ENCODE results near the gene ZNF230.

The ZNF230 gene

GRCh38 chr19:44050740-44051649 is 48.2 kb downstream of the ZNF230 start:
- no peak for DNase-seq
- no peak overlapping the region for H3K9ac ChIP-seq (ENCODE audit: low read length)
- H3K4me3 ChIP-seq (ENCODE audit: low read length) = peak overlapping the region; percentile 47; the same call in 1 of the 2 replicates

GRCh38 chr19:44051650-44052402 is 49.1 kb downstream of the ZNF230 start, which contains the start of gene ZNF223:
Gene ZNF223, plus strand, starts transcription at chr19:44052036. Its CDS starts 3,141 bp downstream, at chr19:44055177.
- H3K27me3 ChIP-seq (replicated peaks; ENCODE audit: insufficient read depth, low read length) = no peaks in the 10 kb centered on the region
- H2AFZ ChIP-seq (ENCODE audit: low read length) = peak within 1 kb of the TSS; percentile 51
- no peaks in the 10 kb centered on the region for H3K9me2 ChIP-seq (replicated peaks; ENCODE audit: insufficient read depth, low read length)
- no peaks in the 10 kb centered on the region for H3K9me3 ChIP-seq (replicated peaks; ENCODE audit: insufficient read depth, low read length)
- DNase-seq = no peak
- H3K4me2 ChIP-seq (ENCODE audit: low read depth, low read length) = peak within 1 kb of the TSS; percentile 36; the same call in 1 of the 2 replicates
- no peaks in the 10 kb centered on the region for H3K4me1 ChIP-seq (ENCODE audit: low read length)
- no peak within 1 kb of the TSS for H3K27ac ChIP-seq (ENCODE audit: low read length)
- H3F3A ChIP-seq (ENCODE audit: insufficient read depth, low read length) = no peaks in the 10 kb centered on the region
- no peaks in the 10 kb centered on the region for H4K20me1 ChIP-seq (ENCODE audit: insufficient read depth, low read length)
- H3K9ac ChIP-seq (ENCODE audit: low read length) = no peak within 1 kb of the TSS
- H3K4me3 ChIP-seq (ENCODE audit: low read length) = peak within 1 kb of the TSS; percentile 47
- H3K36me3 ChIP-seq (replicated peaks; ENCODE audit: insufficient read depth, low read length) = no peaks in the 10 kb centered on the region
- H3K79me2 ChIP-seq (ENCODE audit: low read length) = no peaks in the 10 kb centered on the region
- TF ChIP-seq EZH2 (optimal IDR thresholded peaks at IDR 0.05; ENCODE audit: low read depth, low read length) (no peak), CTCF (IDR thresholded peaks at IDR 0.05; ENCODE audit: low read length) (no peak), EZH2phosphoT487 (IDR thresholded peaks at IDR 0.05; ENCODE audit: low read length) (no peak)

More at GRCh38 chr19:44050740-44051649, 48.2 kb downstream of the ZNF230 start:
- Histone ChIP-seq H3K4me1 (ENCODE audit: low read length) (no peaks in the 10 kb centered on the region), H3F3A (ENCODE audit: insufficient read depth, low read length) (no peaks in the 10 kb centered on the region), H3K79me2 (ENCODE audit: low read length) (no peaks in the 10 kb centered on the region), H3K9me2 (replicated peaks; ENCODE audit: insufficient read depth, low read length) (no peaks in the 10 kb centered on the region), H2AFZ (ENCODE audit: low read length) (peak overlapping the region; percentile 51), H3K9me3 (replicated peaks; ENCODE audit: insufficient read depth, low read length) (no peaks in the 10 kb centered on the region), H4K20me1 (ENCODE audit: insufficient read depth, low read length) (no peaks in the 10 kb centered on the region), H3K36me3 (replicated peaks; ENCODE audit: insufficient read depth, low read length) (no peaks in the 10 kb centered on the region), H3K4me2 (ENCODE audit: low read depth, low read length) (peak overlapping the region; percentile 36; the same call in 1 of the 2 replicates), H3K27ac (ENCODE audit: low read length) (no peak overlapping the region), H3K27me3 (replicated peaks; ENCODE audit: insufficient read depth, low read length) (no peaks in the 10 kb centered on the region)
- TF ChIP-seq EZH2phosphoT487 (IDR thresholded peaks at IDR 0.05; ENCODE audit: low read length) (no peak), CTCF (IDR thresholded peaks at IDR 0.05; ENCODE audit: low read length) (no peak), EZH2 (optimal IDR thresholded peaks at IDR 0.05; ENCODE audit: low read depth, low read length) (no peak)

- Histone ChIP-seq H3K9me3 (replicated peaks; ENCODE audit: insufficient read depth, low read length) (no peaks in the 10 kb centered on the region), H3K79me2 (ENCODE audit: low read length) (no peaks in the 10 kb centered on the region), H3K9me2 (replicated peaks; ENCODE audit: insufficient read depth, low read length) (no peaks in the 10 kb centered on the region), H3K27ac (ENCODE audit: low read length) (no peak overlapping the region), H3K4me2 (ENCODE audit: low read depth, low read length) (no peak overlapping the region), H3K4me1 (ENCODE audit: low read length) (no peaks in the 10 kb centered on the region), H3K27me3 (replicated peaks; ENCODE audit: insufficient read depth, low read length) (no peaks in the 10 kb centered on the region), H3K36me3 (replicated peaks; ENCODE audit: insufficient read depth, low read length) (no peaks in the 10 kb centered on the region), H3K9ac (ENCODE audit: low read length) (no peak overlapping the region), H4K20me1 (ENCODE audit: insufficient read depth, low read length) (no peaks in the 10 kb centered on the region), H3K4me3 (ENCODE audit: low read length) (no peak overlapping the region), H3F3A (ENCODE audit: insufficient read depth, low read length) (no peaks in the 10 kb centered on the region), H2AFZ (ENCODE audit: low read length) (no peak overlapping the region)
- DNase-seq = no peak
- no peak for TF ChIP-seq CTCF (IDR thresholded peaks at IDR 0.05; ENCODE audit: low read length)
- no peak for TF ChIP-seq EZH2phosphoT487 (IDR thresholded peaks at IDR 0.05; ENCODE audit: low read length)
- TF ChIP-seq EZH2 (optimal IDR thresholded peaks at IDR 0.05; ENCODE audit: low read depth, low read length) = no peak
These were observed 53.1 kb downstream of the ZNF230 start for GRCh38 chr19:44055870-44056269.
